ENCODE data around the gene LTBP3. TPM values are rescaled to one million over a fixed set of nuclear protein-coding genes. Genes with fewer than 3 reads are reported as not detected.

The LTBP3 gene
- total and polyA plus RNA-seq, 2 of the 4 experiments (the other 2 are of a cell fraction), result 6.6 to 145 TPM

- H3K9me1 ChIP-seq (ENCODE audit: insufficient read depth, low read length), result no peaks in the 10 kb centered on the region
- DNase-seq, result peak; percentile 52
- dilution Hi-C loops (cut with HindIII; ENCODE audit: low sequenced_read_pairs, unreplicated experiment), result no loop called here
- peak overlapping the region; percentile 74 for H3K4me2 ChIP-seq (ENCODE audit: low read depth, low read length)
- peak overlapping the region; percentile 97 for H3K9ac ChIP-seq (ENCODE audit: low read depth, low read length)
- TF ChIP-seq USF2 (IDR thresholded peaks at IDR 0.05; ENCODE audit: low read depth, low read length) (0 out of 2 replicates have a peak, but pooled peaks have one; percentile 2), CEBPB (IDR thresholded peaks at IDR 0.05; ENCODE audit: low read depth, low read length) (no peak)
- no peak overlapping the region for H4K91ac ChIP-seq (ENCODE audit: insufficient read depth, low read depth, low read length)
- no peak overlapping the region for H2BK120ac ChIP-seq (ENCODE audit: low read depth, low read length)
- H4K5ac ChIP-seq (ENCODE audit: low read depth, low read length), result no peak overlapping the region
- ChIA-PET CTCF (interaction anchor here (1.1 kb wide), 1 partner anchor 26 kb away, joined by 3 read pairs; no protein-coding TSS in a partner anchor), POLR2A (ENCODE audit: unreplicated experiment) (interaction anchor here (0.6 to 14.2 kb wide), 10 partner anchors 7 to 135 kb away, joined by 3 to 494 read pairs (median 18); partner anchors contain the start of genes FRMD8, MALAT1 and NEAT1)
- H3K18ac ChIP-seq (ENCODE audit: low read depth, low read length), result peak overlapping the region; percentile 0; the same call in 1 of the 2 replicates
- BruUV-seq (replicated peaks), result TSS peak; percentile 19
- peak overlapping the region; percentile 95 for H3K23ac ChIP-seq (ENCODE audit: low read depth, low read length)
- H2AK5ac ChIP-seq (ENCODE audit: low read depth, low read length), result no peak overlapping the region
- H3K79me1 ChIP-seq (ENCODE audit: low read depth in 1 of 2, low read length in 2 of 2), result peaks cover 0 to 29% of the 10 kb centered on the region in 2 experiments; a peak in 2 of 4 replicates
- H2AFZ ChIP-seq (replicated peaks; ENCODE audit: low read length, poor library complexity), result peak overlapping the region; percentile 53
- H3K4ac ChIP-seq (ENCODE audit: low read depth, low read length), result peak overlapping the region; percentile 62
- no peak overlapping the region for H2BK15ac ChIP-seq (ENCODE audit: low read depth, low read length)
- H2BK20ac ChIP-seq (ENCODE audit: low read depth, low read length), result no peak overlapping the region
- peaks cover 74% of the 10 kb centered on the region for H4K20me1 ChIP-seq (ENCODE audit: insufficient read depth, low read length)
- 0 out of 4 replicates have a peak overlapping the region, but pooled peaks of 1 of the 2 experiments have one; percentile 1 for H4K8ac ChIP-seq (ENCODE audit: low read depth in 2 of 2, low read length in 2 of 2)
- no peaks in the 10 kb centered on the region for H3K27me3 ChIP-seq (ENCODE audit: control insufficient read depth, insufficient read depth, low read length)
- H3K27ac ChIP-seq (ENCODE audit: insufficient read depth, low read length), result peak overlapping the region; percentile 24
- ATAC-seq (ENCODE audit: low read depth), result no peak
- H2BK5ac ChIP-seq (ENCODE audit: low read depth, low read length, poor library complexity, severe bottlenecking), result peak overlapping the region; percentile 84
- peak overlapping the region; percentile 82; the same call in 1 of the 2 replicates for H3K56ac ChIP-seq (ENCODE audit: extremely low read depth, insufficient read depth, low read length)
- no peaks in the 10 kb centered on the region for H3K9me3 ChIP-seq (ENCODE audit: control insufficient read depth, insufficient read depth, low read length)
- H2AK9ac ChIP-seq (replicated peaks; ENCODE audit: low read depth, low read length, poor library complexity), result peak overlapping the region; percentile 52
- 38% methylated on average over 2 of the region's 12 CpGs; no CpG with 5 or more reads in 1 of the 2 experiments for WGBS, 2 experiments (ENCODE audit: extremely low coverage in 2 of 2, insufficient read length in 1 of 2)
- H3K4me1 ChIP-seq (ENCODE audit: control insufficient read depth, insufficient read depth, low read length), result no peaks in the 10 kb centered on the region
- H3K4me3 ChIP-seq (ENCODE audit: insufficient read depth, low read depth, low read length), result peak overlapping the region; percentile 72
- intact Hi-C loops (cut with micrococcal nuclease), result loop anchor here (5.0 kb wide), 1 partner anchor 33 kb away; no protein-coding TSS in a partner anchor
- in situ Hi-C loops (cut with MboI; ENCODE audit: low sequenced_read_pairs), result loop anchor here (5.0 kb wide), 1 partner anchor 33 kb away; no protein-coding TSS in a partner anchor
- peak overlapping the region; percentile 95 for H3K14ac ChIP-seq (replicated peaks; ENCODE audit: low read depth, low read length)
- H3K36me3 ChIP-seq (ENCODE audit: control insufficient read depth, insufficient read depth, low read length), result peaks cover 47% of the 10 kb centered on the region
These were observed 52.5 kb downstream of the LTBP3 start for GRCh38 chr11:65505466-65506289.

All from IMR-90 (cell line).